T-helper 1 cell treated with Interleukin-12 subunit alpha and Interleukin-12 subunit beta and Interleukin-4 antibody, amounts not matched to agents 30 μg/mL and 1 μg/mL, for 36 hours (primary cell): Measurements from ENCODE around the gene CTIF.

Experiments used
- H3K27ac Mint-ChIP-seq: one replicate; pipeline ENCODE4 v1.8.0; 2021; ENCODE audit warnings: mild to moderate bottlenecking, mixed read lengths
- H3K27me3 Mint-ChIP-seq: one replicate; pipeline ENCODE4 v1.8.0; 2021; ENCODE audit warnings: low read depth, mixed read lengths
- H3K36me3 Mint-ChIP-seq: one replicate; pipeline ENCODE4 v1.8.0; 2021; ENCODE audit warnings: low read depth, mixed read lengths
- H3K4me1 Mint-ChIP-seq: one replicate; pipeline ENCODE4 v1.8.0; 2021; ENCODE audit warnings: low read depth, mixed read lengths
- H3K4me3 Mint-ChIP-seq: one replicate; pipeline ENCODE4 v1.8.0; 2021; ENCODE audit warnings: mild to moderate bottlenecking, moderate library complexity, mixed read lengths
- H3K9me3 Mint-ChIP-seq: one replicate; pipeline ENCODE4 v1.8.0; 2021; ENCODE audit warnings: mixed read lengths

CTIF gene

DNA sequence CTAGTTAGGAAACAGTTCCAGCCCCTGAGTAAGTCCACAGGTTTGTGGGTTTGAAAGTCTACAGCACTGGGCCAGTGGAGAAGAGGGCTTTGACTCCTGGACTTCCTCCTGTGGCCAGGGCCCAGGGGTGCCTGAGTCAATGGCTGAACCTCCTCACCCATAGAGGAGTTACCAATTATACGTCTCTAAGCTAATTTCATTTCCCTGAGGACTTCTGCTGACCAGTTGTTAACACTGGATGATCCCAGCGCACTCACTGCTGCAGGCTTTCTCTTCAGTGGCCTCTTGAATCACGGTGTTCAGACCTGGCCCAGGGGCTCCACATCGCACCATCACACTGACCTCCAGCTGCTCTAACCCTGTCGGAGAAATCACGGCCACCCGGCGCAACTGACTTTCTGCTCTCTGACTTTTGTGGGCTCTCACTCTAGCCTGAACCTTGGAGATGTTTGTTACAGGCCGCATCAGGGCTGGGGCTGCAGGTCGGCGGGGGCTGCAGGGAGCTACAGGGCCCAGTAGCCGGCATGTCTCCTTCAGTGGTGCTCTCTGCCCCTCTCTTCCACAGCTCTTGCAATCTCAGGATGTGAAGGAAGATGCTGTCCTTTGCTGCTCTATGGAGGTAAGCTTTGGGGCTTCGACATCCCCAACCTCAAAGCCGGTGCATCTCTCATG lies 318.3 kb downstream of the CTIF start:
- Mint-ChIP-seq H3K9me3 (no peaks in the 10 kb centered on the region), H3K4me1 (peaks cover 21% of the 10 kb centered on the region), H3K36me3 (no peaks in the 10 kb centered on the region), H3K4me3 (no peak overlapping the region), H3K27me3 (no peaks in the 10 kb centered on the region), H3K27ac (no peak overlapping the region)

DNA sequence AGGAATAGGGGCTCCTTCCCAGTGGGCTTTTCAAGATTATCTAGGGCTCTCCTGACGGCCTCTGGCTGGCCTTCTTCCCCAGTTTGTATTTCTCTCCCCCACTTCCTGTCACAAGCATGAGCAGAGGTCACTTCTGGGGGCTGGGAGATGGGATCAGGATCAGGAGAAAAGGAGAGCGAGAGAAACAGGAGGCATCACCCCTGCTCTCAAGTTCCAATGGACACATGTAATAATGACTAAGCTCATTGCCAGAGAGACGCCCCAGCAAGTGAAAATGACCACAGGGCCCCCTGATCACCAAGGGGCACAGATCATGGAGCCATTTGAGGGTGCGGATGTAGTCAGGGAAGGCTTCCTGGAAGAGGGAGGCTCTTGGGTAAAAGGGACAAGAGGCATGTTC lies 319.8 kb downstream of the CTIF start:
- Mint-ChIP-seq H3K27me3 (no peaks in the 10 kb centered on the region), H3K36me3 (peaks cover under 1% of the 10 kb centered on the region), H3K4me1 (peaks cover 12% of the 10 kb centered on the region), H3K4me3 (no peak overlapping the region), H3K9me3 (no peaks in the 10 kb centered on the region), H3K27ac (no peak overlapping the region)

DNA sequence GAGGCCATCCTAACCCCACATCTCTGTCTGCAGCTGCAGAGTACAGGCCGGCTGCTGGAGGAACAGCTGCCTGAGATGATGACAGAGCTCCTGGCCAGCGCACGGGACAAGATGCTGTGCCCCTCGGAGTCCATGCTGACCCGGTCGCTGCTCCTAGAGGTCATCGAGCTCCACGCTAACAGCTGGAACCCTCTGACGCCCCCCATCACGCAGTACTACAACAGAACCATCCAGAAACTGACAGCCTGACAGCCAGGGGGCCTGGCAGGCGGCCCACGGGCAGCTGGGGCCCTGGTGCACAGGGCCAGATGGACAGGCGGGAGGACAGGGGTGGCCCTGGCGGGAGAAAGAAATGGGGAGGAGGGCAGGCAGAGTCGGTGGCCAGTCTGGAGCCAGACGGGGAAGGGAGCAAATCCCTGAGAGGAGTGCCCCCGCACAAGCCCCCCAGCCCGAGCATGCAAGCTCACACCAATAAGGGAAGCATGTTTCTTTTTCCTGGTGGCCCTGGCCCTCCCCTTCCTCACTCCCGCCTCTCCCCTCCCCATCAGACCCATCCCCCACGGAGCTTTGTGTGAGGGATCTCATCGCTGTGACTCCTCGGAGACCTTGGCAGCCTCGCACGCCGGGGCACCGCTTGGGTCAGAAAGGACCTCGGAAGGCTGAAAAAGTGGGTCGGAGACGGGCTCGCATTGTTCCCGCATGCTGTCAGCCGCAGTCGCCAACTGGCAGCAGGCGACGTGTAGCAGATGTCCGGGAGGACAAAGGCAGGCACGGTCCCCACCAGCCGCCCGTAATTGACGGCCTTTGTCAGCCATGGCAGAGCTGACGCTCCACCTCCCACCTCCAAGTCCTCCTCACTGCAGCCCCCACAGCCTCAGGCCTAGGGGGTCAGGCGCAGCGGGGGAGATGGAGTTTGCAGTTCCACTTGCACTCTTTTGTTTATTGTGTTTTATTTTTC lies 320.8 kb downstream of the CTIF start:
- Mint-ChIP-seq H3K27me3 (no peaks in the 10 kb centered on the region), H3K36me3 (peaks cover 2% of the 10 kb centered on the region), H3K9me3 (no peaks in the 10 kb centered on the region), H3K4me1 (peaks cover 12% of the 10 kb centered on the region), H3K4me3 (no peak overlapping the region), H3K27ac (no peak overlapping the region)

DNA sequence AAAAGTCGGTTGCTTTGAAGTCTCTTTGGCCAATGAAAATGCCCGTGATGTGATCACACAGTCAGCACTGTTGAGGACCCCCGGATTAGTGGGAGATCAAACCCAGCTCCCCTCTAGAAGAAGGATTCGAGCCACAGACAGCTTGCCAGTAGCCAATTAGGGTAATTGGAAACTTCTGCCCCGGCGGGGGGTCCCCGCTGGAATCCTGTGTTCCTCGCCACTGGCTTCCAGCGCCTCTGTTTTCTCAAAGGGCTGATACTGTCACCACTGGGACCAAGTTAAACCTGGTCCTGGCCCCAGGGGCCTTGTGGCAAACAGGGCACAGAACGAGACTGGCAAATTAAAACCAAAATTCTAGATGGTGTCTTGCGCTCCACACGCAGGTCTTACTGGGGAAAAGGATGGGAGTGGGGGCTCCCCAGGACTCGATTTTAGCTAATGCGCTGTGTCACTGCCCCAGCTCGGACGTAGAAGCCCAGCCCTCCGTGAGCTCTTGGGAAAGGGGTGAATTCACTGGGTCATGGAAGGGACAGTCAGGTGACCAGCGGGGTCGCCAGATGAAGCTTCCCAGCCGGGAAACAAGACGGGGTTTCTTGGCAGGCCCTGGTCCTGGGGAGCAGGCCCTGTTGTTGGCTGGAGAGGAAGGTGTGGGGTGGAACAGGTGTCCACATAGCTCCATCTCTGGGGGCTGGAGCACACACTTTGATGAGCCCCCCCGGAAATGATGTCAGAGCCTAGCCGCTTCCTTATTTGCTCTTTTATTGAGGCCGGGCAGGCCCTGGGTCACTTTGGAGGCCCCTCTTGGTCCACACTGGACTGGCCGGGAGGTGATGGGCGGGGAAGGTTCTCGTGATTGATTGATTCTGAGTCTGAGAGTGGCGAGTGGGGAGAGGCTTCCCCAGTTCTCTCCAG lies 321.7 kb downstream of the CTIF start:
- Mint-ChIP-seq H3K9me3 (peaks cover 5% of the 10 kb centered on the region), H3K4me1 (peaks cover 6% of the 10 kb centered on the region), H3K27me3 (no peaks in the 10 kb centered on the region), H3K4me3 (no peak overlapping the region), H3K36me3 (peaks cover 7% of the 10 kb centered on the region), H3K27ac (no peak overlapping the region)

DNA sequence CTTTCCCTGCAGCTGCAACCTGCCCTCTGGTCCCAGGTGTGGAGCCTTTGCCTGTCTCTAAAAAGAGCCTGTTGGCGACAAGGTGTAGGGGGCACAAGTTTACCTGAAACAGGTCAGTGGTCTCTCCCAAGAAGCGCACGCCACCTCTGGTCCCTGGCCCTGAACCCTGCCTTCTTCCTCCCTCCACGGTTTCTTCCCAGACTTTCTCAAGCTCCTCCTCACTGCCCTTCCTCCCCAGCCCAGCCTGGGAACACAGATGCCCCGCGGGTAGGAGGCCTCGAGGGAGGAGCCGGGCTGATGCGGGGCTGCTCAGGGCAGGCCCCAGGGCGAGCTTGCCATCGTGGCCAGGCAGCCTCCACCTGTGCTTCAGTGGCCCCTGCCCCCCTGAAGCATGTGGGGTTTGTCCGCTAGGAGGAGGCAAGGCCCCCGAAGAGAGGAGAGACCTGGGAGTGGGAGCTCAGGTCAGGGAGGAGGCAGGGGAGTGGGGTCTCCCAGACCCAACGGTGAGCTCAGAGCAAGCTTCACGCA lies 322.4 kb downstream of the CTIF start:
- no peak overlapping the region for H3K27ac Mint-ChIP-seq
- peaks cover 7% of the 10 kb centered on the region for H3K36me3 Mint-ChIP-seq
- no peaks in the 10 kb centered on the region for H3K27me3 Mint-ChIP-seq
- no peaks in the 10 kb centered on the region for H3K4me1 Mint-ChIP-seq
- H3K9me3 Mint-ChIP-seq: peaks cover 8% of the 10 kb centered on the region
- no peak overlapping the region for H3K4me3 Mint-ChIP-seq

DNA sequence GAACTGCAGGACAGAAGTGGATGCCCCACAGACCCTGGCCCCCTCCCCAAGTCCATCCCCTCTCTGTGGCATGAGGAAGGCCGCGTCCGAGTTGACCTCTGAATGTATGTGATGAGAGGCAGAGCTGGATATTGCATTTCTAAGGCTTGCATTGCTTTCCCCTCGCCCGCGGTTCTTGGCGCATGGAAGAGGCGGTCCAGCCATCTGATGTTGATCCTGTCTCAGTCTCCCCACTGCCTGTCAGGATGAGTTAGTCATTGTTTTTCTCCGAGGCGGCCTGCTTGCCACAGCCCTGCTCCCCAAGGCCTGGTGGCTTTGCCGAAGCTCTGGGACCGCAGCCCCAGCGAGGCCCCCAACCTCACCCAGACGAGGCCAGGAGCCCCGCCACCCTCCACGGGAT lies 323.3 kb downstream of the CTIF start:
- Mint-ChIP-seq H3K27ac (no peak overlapping the region), H3K9me3 (peaks cover 8% of the 10 kb centered on the region), H3K36me3 (peaks cover 7% of the 10 kb centered on the region), H3K4me1 (peaks cover 2% of the 10 kb centered on the region), H3K4me3 (no peak overlapping the region), H3K27me3 (no peaks in the 10 kb centered on the region)

DNA sequence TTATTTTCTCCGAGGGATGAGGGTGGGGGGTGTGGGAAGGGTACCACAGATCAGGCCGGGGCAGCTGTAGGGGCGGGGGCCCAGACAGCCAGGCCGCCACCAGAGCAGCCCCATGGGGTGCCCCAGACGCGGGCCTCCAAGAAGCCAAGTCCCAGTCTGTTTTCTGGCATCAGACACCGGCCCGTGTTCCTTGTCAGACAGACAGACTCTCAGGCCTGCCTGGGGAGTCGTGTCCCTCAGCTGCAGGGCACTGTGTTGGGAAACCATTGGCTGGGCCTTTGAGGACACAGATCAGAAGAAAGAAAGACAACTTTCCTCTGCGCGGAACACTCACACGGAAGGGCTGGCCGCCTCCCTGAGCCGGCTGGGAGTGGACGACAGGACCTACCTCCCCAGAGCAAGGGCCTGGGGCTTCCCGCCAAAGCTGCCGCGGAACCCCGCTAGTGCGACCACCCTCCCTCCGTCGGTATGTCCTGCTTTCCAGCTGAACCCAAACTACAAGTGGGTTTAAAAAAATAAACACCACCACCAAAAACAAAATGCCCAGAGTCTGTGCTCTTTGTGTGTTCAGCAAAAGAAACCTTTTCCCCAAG lies 323.9 kb downstream of the CTIF start:
- no peak overlapping the region for H3K27ac Mint-ChIP-seq
- no peak overlapping the region for H3K4me3 Mint-ChIP-seq

DNA sequence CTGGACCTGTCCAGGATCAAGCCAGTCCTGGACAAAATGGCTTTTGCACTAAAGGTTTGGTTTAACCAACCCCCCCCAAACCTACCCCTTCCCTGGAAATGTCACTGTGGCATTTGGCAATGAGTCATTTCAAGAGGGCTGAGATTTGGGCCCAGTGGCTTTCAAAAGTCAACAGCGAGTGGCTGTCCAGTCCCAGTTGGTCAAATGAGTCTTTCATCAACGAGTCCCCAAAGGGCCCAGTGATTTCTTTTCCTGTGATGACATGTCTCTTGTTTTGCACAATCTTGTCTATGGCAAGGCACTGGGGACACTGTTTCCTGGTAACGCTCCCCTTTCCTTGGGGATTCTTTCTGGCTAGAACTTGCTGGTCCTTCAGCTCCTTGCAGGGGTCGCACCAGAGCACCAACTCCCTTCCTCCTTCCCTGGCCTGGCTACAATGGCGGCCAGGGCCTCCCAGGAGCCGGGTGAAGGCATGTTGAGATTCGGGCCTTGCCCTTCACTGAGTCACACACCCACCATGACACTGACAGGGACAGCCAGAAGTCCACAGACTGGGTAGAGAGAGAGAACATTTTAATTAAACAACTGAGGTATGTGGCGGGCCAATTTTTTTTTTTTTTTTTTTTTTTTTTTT lies 324.7 kb downstream of the CTIF start:
- no peaks in the 10 kb centered on the region for H3K27me3 Mint-ChIP-seq
- H3K27ac Mint-ChIP-seq: no peak overlapping the region
- peaks cover 8% of the 10 kb centered on the region for H3K4me1 Mint-ChIP-seq
- peaks cover 8% of the 10 kb centered on the region for H3K9me3 Mint-ChIP-seq
- H3K36me3 Mint-ChIP-seq: peaks cover 7% of the 10 kb centered on the region
- no peak overlapping the region for H3K4me3 Mint-ChIP-seq

More for the DNA sequence above, 323.9 kb downstream of the CTIF start:
- Mint-ChIP-seq H3K9me3 (peaks cover 8% of the 10 kb centered on the region), H3K4me1 (peaks cover 2% of the 10 kb centered on the region), H3K36me3 (peaks cover 7% of the 10 kb centered on the region), H3K27me3 (no peaks in the 10 kb centered on the region)

DNA sequence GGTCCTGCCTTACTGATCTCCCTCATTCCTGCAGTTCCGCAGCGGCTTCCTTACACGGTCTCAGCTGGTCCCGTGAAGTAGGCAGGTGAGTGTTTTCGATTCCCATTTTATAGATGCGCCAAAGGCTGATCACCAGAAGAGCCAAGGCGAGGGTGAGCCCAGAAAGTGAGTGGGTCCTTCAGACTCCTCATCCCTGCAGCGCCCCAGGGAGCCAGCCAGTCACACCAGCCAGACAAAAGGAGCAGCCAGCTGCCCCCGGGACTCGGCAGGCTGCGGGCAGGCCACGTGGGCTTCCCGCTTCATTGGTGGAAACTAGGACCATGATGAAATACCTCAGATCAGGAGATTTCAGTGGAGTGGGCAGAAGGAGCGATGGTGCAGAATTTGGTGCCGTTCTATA lies 326.0 kb downstream of the CTIF start:
- no peak overlapping the region for H3K4me3 Mint-ChIP-seq
- H3K36me3 Mint-ChIP-seq: peaks cover 7% of the 10 kb centered on the region
- no peak overlapping the region for H3K27ac Mint-ChIP-seq
- peaks cover 8% of the 10 kb centered on the region for H3K9me3 Mint-ChIP-seq
- no peaks in the 10 kb centered on the region for H3K27me3 Mint-ChIP-seq
- peaks cover 20% of the 10 kb centered on the region for H3K4me1 Mint-ChIP-seq

DNA sequence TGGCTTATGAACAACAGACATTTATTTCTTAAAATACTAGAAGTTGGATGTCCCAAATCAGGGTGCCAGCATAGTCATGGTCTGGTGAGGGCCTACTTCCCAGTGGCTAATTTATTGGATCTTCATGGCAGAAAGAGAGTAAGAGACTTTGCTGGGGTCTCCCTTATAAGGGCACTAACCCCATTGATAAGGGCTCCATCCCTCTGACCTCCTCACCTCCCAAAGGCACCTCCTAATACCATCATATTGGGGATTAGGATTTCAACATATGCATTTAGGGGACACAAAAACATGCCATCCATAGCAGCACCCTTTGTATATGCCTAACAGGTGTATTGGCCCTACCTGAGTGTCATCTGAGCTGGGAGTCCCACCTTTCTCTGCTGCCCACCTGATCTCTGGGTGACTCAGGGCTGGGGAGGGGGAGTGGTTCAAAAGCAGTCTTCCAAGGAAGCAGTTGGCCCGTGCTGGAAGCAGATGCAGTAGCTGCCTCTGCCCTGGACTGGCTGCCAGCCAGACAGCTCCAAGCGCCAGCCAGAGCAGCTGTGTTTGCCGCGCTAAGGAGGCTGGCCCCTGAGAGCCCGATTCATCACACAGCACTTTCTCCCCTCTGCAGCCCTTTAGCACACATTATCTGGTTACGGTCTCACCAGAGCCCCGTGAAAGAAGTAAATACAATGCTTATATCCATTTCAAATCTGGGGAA lies 327.4 kb downstream of the CTIF start:
- H3K27ac Mint-ChIP-seq: no peak overlapping the region
- H3K4me3 Mint-ChIP-seq: no peak overlapping the region
- peaks cover 7% of the 10 kb centered on the region for H3K36me3 Mint-ChIP-seq
- H3K9me3 Mint-ChIP-seq: peaks cover 8% of the 10 kb centered on the region
- H3K4me1 Mint-ChIP-seq: peaks cover 20% of the 10 kb centered on the region
- H3K27me3 Mint-ChIP-seq: no peaks in the 10 kb centered on the region

DNA sequence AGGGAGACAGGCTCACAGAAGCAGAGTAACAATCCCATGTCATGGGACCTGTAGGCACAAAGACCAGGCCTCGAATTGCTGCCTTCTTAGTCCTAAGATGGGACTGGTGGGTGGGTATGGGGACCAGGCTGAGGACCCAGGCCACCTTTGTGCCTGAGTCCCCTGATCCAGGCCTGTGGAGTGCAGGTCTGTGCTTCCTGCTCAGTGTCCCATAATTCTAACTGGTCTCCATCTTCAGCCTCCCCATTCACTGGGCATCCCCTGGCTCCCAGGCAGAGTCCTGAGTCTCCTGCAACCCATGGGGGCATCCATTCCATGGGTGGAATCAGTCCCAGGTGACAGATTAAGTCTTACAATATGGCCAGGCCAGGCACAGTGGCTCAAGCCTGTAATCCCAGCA lies 328.0 kb downstream of the CTIF start:
- H3K4me3 Mint-ChIP-seq: no peak overlapping the region
- H3K36me3 Mint-ChIP-seq: peaks cover 7% of the 10 kb centered on the region
- H3K27me3 Mint-ChIP-seq: no peaks in the 10 kb centered on the region
- H3K4me1 Mint-ChIP-seq: peaks cover 20% of the 10 kb centered on the region
- H3K9me3 Mint-ChIP-seq: peaks cover 8% of the 10 kb centered on the region
- H3K27ac Mint-ChIP-seq: no peak overlapping the region

DNA sequence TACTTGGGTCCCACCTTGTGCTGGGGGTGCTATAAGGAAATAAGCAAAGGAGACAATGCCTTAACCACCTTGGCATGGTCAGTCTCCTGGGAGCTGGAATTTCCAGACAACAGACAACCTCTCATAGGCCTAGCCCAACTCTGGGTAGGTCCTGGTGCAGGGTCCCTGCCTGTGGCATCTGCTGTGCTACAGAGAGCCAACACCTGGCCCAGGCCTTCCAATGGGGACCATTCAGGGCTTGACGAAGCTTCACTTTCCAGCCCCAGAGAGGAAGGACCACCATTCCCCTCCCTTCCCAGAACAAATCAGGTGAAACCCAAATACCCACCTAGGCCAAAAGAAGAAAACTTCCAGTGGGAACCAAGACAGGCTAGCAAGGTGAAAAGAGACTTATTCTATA lies 329.1 kb downstream of the CTIF start:
- Mint-ChIP-seq H3K27me3 (no peaks in the 10 kb centered on the region), H3K36me3 (peaks cover 7% of the 10 kb centered on the region), H3K4me3 (no peak overlapping the region), H3K4me1 (peaks cover 23% of the 10 kb centered on the region), H3K9me3 (peaks cover 8% of the 10 kb centered on the region), H3K27ac (peak overlapping the region; percentile 85)
